GM19452 (cell line): ENCODE results near the gene OBP2B.
"Not testable (repeated sequence)": the region's sequence is repeated elsewhere in the genome, so short reads cannot be mapped to it uniquely, and the experiment has no call there.

Source experiments
- ATAC-seq: cut with Tn5 transposase; IDR thresholded peaks from one replicate; pipeline ENCODE4 v1.9.1; 2021; ENCODE audit not compliant: unreplicated experiment

The OBP2B gene

DNA sequence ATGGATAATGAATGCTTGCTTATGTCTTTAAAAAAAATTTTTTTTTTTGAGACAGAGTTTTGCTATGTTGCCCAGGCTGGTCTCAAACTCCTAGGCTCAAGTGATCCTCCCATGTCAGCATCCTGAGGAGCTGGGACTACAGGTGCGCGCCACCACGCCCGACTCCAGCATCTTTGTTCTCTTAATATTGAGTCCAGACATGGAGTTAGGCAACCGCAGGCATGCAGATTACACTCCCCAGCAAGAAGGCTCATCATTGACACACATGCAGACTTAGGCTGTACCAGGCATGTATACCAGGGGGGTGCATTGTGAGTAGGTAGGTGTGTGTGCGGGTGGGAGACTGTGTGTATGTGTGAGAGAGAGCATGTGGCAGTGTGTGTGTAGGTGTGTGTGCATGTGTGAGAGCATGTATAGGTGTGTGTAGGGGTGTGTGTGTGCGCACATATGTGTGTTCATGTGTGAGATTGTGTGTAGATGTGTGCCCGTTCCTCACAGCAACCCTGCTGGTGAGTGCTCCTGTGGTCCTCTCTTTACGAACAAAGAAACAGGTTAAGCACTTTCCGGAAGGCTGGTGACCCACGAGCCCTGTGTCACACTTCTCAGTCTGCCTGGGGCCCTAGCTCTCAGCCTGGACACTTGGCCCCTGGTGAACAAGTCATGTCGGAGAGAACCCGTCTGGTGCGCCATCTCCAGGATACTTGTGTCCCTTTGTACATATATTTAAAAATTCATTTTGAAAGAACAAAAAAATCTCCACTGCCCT is 6.2 kb downstream of the OBP2B start:
- no peak for ATAC-seq

DNA sequence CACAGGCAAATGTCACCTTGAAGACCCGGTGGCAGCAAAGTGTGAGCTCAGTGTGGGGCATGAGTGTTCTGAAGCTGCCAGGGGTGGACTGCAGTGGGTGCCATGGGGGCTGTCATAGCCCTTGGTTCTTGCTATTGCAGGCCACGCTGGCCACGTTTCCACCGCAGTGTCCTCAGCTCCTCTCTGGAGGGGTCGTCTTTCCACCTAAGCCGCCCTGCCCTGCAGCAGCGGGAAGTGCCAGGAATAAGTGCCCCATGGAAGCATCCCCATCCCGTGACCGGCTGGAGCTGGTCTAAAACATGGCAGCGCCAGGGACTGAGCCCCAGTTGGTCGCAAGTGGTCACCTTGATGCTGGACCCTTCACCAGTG is 6.9 kb downstream of the OBP2B start:
- ATAC-seq, result no peak

DNA sequence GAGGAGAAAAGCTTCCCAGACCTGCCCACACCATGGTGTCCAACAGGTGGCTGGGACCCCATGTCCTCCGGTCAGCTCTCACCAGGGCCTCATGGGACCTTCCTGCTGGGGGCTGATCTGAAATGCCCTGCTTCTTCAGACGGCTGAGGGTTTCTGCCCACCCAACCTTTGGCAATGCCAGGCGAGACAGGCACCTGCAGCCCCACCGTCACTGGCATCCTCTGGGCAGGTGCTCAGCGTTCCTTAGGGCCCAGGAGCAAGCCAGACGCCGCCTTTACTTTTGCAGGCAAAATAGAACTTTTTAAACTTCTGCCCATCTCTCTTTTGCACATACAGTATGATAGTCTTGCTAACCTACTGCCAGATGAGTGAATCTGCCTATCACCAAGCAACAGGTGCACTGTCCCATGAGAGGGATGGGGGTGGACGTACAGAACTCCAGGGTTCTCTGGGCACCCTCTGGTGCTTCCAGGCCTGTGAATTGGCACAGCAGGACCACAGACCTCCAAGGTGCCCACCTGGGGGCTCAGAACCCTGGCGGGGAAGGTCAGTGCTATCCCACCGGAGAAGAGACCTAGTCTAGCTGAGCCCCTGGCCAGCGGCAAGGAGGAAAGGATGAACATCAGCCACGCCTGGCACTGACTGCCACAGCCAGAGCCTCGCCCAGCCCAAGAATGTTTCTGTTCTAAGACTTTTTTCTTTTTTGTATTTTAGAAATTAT is 7.5 kb downstream of the OBP2B start:
- ATAC-seq, result no peak

DNA sequence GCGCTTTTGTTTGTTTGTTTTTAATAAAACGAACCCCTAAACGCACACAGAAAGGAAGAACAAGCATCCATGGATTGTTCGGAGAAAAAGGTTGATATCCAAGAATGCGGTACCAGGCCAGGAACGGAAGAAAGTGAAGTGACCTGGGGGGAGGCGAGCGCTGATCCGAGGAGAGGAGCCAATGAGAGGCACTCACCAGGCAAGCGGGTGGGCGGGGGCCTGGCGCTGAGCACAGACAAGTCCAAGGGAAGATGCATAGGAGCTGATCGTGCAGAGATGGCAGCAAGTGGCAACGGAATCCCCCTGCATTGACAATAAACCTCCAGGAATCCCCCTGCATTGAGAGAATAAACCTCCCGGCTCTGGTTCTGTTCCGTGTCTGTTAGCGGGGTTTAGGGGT is 8.4 kb downstream of the OBP2B start:
- ATAC-seq, result no peak

DNA sequence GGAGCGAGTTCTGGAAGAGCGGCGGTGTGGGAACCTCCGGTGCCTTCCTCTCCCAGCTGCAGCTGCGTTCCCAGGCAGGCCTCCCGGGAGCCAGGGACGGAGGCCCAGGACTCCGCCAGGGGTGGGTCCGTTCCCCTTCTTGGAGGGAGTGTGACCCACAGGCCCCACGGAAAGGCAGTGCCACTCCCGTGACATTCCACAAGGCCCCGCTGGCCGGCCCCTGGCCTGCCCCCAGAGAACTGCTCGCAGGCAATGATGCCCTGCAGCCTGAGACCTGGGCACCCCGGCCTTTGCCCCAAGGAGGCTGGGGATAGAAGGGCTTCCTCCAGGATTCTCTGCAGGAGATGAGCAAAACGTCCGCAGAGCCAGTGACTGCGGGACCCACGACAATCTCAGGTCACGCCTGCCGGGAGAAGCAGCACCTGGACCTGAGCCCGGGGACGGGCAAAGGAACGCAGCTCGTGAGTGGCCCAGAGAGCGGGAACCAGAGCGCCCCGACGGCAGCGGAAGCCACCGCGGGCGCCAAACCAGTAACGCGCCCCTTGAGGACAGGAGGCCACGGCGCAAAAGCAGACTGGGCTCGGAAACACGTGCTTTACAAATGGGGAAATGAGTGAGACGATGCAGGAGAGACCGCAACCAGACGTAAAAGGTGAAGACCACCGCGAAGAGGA is 9.3 kb downstream of the OBP2B start:
- ATAC-seq, result no peak

DNA sequence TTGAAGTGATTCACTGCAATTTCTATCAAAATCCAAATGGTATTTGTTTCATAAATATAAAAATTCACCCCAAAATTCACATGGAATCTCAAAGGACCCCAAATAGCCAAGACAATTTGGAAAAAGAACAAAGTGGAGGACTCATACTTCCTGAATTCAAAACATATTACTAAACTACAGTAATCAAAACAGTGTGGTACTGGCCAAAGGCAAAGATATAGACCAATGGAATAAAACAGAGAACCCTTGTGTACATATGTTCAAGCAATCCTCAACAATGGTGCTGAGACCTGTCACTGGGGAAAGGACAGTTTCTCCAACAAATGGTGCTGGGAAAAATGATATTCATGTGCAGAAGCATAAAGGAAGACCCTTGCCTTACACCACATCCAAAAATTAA is 14.0 kb downstream of the OBP2B start:
- ATAC-seq, result no peak

DNA sequence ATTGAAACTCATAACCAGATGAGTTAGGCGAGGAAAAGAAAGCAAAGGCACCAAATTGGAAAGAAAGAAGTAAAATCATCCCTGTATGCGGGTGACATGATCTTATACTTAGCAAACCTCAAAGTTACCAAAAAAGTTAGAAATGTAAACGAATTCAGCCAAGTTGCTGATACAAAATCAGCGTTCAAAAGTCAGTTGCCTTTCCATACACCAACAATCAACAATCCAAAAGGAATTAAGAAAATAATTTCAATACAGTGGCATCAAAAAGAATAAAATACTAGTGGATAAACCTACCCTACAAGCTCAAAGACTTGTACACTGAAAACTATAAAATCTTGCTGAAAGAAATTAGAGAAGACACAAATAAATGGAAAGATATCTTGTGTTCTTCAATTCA is 14.5 kb downstream of the OBP2B start:
- ATAC-seq, result no peak

DNA sequence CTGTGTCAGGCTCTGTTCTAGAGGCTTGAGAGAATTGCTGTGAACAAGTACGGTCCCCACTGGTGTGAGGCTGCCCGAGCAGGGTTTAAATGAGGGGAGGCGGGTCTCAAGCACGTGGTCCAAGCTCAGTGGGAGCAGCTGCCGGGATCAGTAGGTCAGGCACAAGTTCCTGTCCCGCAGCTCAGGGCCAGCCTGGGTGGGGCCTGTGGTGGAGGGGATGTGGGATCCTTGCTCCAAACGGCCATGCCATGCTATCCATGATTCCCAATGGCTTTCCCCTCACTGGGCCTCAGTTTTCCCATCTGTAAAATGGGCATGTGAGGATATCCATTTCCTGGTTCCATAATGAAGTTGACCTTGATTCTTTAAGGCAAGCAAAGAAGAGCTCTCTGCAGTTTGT is 17.1 kb downstream of the OBP2B start:
- no peak for ATAC-seq

DNA sequence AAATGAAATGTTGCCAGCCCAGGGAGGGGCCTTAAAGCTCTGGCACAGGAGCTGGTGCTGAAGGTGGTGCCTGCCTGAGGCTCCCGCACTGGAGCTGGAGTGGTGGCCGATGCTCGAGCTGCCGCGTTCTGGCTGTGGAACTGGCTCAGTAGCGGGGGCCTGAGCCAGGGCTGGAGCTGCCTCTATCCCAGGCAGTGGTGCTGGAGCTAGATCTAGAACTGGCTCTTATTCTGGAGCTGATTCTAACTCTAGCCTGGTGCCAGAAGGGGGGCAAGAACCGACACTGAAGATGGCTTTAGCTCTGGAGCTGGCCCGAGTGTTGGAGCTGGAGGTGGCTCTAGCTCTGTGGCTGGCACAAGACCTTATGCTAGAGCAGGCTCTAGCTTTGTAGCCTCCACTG is 19.2 kb downstream of the OBP2B start:
- ATAC-seq, result no peak

DNA sequence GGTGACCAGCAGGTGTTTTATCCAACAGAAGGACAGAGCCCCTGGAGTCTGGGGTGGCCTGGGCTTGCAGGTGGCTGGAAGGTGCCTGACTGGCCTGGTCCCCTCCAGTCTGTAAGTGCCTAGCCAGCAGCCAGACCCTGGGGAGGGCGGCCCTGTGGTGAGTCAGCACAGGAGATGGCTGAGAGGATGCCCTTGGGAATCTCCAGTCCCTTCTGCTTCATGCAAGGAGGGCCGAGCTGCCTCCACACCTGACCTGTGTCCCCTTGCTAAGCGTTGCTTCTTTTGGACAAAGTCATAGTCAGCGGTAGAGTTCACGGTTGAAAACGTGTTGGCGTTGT is 20.2 kb downstream of the OBP2B start:
- no peak for ATAC-seq

DNA sequence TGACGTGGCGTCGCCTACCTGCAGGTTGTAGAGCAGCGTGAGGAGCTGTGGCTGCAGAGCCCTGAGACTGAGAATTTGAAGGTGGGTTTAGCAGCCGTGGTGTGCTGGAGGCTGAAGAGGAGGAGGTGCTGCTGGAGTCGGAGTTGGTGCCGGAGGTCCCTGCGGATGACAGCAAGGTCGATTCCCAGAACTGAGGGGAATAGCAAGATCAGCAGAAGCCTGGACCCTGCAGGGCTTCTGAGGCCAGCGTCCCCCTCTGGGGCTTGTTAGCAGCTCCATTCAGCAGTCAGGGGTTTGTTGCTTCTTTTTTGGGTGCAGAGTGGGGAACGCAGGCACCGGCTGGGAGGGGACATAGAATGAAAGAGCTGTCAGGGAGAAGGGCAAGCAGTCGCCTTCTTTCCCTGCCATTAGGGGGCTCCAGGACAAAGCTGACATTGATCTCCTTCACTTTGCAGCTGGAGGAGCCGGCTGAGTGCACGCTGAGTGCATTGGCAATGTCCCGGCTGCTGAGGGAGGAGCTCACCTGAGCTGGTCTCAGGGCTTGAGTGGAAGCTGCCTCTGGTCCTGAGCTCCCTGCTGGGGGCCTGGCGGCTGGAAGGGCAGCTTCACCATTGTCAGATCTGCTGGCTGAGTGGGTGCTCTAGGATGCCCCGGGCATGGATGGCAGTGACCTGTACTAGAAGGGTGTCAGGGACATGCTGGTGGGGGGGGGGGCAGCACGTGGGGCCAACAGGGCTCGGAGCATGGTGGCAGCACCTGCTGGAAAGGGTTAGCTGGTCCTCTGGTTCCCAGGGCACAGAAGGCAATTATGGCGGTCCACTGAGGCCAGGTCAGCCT is 20.8 kb downstream of the OBP2B start:
- ATAC-seq, result no peak

DNA sequence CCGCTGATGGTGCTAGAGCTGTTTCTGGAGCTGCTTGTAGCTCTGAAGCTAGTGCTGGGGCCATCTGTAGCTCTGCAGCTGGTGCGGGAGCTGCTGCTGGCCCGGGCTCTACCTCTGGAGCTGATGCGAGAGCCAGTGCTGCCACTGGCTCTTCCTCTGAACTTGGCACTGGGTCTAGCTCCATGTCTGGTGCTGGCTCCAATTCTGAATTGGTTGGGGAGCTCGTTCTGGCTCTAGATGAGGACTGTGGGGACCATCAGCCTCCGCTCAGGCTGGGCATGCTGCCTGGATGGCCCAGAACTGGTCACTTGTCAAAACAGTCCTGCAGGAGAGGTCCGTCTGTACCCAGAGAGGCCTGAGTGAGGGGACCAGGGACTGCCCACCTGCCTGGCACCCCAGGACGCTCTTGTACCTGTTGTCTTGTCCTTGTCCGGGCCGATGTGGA is 21.5 kb downstream of the OBP2B start:
- ATAC-seq, result no peak

DNA sequence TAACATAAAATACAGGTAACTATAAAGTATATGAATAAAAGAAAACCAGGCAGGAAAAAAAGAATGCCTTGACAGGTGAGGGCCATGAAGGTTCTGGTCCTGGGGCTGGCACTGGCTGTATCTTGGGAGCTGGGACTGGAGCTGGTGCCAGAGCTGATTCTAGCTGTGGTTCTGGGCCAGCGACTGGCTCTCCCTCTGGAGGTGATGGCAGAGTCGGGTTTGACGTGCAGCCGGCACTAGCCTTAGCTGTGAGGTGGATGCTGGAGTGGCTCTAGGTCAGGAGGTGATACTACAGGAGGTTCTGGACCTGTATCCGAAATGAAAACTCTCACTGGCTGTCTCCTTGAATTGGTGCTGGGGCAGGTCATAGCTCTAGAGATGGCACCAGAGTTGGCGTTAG is 22.3 kb downstream of the OBP2B start:
- no peak for ATAC-seq

DNA sequence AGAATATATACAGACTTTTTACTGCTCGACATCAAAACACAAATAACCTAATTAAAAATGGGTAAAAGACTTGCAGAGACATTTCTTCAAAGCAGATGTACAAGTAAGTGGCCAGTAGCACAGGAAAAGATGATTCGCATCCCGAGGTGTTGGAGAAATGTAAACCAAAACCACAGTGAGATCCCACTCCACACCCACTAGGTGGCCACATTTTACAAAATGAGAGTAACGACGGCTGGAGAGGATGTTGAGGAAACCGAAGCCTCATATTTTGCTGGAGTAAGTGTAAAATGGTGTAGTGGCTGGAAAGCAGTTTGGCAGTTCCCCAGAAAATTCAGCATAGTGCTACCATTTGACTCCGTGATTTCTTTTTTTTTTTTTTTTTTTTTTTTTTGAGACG is 24.1 kb downstream of the OBP2B start:
- ATAC-seq, result no peak

DNA sequence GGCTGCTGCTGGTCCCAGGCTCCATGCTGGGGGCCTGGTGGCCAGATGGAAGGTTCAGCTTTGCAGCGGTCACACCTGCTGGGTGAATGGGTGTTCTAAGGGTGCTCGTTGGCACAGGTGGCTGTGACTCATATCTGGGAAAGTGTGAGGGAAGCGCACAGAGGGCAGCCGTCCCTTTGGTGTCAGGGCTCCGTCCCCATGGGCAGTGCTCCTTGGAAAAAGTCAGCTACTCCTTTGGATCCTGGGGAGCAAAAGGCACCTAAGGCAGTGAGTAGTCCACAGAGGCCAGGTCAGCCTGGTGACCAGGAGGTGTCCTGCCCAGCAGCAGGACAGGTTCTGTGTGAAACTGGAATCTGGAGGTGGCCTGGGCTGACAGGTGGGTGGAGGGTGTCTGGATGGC is 26.9 kb downstream of the OBP2B start:
- no peak for ATAC-seq

DNA sequence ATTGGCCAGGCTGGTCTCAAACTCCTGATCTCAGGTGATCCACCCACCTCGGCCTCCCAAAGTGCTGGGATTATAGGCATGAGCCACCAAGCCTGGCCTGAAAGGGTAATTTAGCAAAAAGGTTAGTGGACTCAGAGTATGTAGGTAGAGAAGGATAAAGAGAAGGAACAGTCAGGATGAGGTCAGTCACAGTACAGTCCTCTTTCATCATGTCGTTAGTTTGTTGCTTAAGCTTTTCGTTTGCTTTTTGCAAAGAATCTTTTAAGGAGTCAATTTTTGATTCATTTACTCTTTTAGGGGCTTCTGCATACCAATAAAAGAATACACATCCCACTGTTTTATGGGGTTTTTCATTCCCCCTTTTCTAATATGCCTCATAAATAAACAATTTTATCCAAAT is 27.5 kb downstream of the OBP2B start:
- no peak for ATAC-seq

DNA sequence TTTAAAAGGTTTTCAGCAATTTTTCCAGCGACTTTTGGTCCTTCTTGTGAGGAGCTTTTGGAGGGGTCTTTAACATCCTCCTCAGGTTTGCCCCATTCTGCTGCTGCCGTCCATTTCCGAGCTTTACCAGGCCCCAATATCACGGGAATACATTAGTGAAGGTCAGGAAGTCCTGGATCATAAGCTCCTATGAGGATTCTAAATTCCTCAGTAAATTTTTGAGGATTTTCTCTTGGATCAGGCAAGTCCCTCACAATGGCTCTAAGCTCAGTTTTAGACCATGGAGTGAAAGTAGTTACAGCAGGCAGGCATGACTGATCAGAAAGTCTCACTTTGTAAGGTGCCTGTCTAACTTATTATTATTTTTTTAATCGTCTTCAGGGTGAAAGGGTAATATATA is 28.1 kb downstream of the OBP2B start:
- no peak for ATAC-seq

DNA sequence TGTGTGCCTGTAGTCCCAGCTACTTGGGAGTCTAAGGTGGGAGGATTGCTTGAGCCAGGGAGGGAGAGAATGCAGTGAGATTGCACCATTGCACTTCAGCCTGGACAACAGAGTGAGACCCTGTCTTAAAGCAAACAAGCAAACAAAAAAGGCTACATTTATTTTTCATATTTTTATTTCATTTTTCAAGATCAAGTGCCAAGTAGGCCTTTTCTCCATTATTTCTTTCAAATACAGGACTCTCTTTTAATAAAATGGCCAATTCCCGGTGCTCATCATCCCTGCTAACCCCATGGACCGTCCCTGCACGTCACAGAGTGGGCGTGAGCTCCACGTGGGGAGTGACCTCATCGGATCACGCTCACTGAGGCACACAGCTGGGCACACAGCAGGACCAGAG is 36.0 kb downstream of the OBP2B start:
- no peak for ATAC-seq

DNA sequence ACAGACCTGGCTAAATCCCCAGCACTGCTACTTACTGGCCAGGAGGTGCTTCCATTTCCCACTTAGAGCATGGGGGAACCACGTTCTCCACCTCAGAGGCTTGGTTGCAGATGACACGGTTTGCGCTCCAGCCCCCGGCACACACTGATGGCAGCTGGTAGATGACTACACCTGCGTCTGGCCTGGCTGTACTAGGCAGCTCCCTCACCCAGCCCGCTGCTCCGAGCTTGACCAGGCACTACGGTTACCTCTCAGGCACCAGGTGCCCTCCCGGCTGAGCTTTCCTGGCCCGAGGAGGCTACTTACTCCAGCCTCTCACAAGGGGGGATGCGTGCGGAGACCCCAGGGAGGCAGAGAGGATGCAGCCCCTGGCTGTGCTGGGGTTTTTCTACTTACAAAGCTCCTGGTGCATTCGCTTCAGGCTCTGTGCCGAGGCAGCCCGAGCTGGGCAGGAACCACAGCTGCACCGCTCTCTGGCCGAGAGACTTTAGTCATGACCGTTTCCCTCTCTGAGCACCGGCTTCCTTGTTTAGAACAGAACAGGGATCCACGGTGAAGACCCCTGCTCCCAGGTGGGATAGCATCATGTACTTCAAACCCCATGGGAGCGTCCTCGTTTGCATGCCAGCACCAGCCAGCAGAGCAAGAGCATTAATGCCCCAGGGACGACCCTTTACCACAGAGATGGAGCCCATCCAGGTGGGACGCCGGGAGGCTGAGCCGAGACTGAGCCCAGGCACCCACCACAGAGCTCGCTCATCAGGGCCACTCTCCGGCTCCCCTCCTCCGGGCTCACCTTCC is 37.7 kb downstream of the OBP2B start:
- no peak for ATAC-seq

DNA sequence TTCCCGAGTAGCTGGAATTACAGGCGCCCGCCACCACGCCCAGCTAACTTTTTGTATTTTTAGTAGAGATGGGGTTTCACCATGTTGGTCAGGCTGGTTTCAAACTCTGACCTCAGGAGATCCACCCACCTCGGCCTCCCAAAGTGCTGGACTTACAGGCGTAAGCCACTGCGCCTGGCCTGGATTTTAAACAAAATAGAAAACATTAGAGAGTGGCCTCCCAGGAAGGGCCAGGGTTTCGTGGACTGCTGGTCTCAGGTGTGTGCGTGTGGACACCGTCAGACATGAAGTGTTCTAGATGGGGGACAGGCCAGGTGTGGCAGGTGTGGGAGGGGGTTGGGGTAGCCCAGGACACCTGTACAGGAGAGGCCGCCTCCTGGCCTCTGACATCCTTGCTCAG is 38.3 kb downstream of the OBP2B start:
- no peak for ATAC-seq

DNA sequence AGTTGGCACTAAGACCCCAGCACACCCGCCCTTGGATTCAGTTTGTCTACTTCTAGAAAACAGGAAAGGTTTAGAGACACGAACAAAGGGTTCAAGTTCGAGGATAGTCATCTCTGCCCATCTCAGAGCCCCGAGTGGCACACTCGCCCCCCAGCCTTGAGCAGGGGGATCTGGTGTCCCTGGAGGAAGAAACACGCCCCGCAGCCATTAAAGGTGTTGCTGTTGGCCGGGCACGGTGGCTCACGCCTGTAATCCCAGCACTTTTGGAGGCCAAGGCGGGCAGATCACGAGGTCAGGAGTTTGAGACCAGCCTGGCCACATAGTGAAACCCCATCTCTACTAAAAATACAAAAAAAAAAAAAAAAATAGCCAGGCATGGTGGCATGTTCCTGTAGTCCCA is 39.4 kb downstream of the OBP2B start:
- not testable (repeated sequence) for ATAC-seq
